ENCODE measurements around the gene GPC4.

GPC4 gene

DNA sequence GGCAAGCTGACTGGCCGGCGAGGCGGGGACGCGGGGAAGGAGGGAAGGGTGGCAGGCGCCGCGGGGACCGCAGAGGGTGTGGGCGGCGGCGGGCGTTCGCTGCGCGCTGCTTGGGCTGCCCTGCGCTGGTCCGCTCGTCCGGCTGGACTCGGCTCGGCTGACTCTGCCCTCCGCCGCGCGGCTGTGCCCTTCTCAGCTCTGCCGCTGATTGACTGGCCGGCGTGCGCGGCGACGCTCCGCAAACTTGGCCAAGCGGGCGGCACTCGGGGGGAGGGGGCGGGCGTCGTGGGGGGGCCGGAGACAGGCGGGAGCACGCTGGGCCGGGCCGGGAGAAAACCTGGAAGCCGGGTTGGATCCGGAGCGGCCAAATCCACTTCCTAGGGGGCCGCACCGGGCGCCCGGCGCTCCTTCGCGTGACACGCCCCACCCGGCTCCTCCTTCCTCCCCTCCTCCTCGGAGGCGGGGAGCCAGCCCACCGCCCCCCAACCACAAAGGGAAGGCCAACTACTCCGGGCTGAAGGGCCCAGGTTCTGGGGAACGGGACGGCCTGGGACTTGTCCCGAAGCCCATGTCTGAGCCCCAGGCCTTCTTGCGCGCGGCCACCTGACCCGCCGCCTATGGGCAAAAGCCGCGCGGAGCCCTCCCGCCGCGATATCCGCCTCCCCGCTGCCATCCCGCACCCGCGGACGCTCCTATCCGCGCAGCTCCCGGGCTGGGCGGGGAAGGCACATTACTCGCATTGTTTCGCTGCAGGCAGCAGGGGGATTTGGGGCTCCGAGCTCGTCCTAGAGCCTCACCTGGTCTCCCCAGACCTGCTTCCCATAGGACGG lies at the start of gene GPC4:
Gene GPC4 (minus strand): TSS at position 214 of the 830 bp plus-strand sequence. CDS start 524 bp downstream, outside the sequence.
- DNase-seq (ENCODE audit: low read depth in 2 of 3, low spot score in 2 of 3), result no peak

DNA sequence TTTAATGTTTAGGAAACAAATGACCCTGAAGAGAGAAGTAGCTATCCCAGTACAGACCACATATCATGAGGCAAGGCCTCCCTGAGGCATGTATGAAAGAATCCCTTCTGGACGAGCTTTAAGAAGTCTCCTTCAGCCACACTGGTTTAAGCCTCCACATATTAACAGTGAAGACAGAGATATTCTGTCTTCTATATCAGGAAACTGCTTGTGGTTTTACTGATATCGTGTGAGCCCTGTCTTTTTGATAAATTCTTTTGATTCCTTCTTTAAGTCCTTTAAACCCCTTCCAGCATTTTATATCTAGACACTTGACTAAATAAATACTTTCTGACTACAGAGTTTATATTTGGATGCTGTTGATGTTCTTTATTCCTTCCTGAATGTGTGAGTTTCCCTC lies 45.9 kb upstream of the GPC4 start:
- no peak for DNase-seq (ENCODE audit: low read depth in 2 of 3, low spot score in 2 of 3)

DNA sequence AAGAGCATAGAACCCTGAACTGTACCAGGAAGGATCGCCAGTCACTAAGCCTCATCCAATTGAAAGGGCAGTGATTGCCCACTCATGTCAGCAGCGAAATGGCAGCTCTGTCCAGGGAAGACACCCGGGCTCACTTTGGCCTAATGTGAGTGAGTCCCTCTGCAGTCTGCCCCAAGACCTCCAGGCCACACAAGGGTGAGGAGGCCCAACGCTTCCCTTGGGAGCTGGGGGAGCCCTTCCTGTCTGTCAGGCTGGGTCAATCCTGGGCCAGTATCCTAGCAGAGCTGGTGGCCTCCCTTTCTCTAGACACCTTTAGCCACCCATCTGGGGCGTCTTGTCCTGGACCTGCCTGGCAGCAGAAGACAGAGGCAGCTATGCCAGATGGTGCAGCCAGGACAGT lies 39.6 kb upstream of the GPC4 start:
- no peak for DNase-seq (ENCODE audit: low read depth in 2 of 3, low spot score in 2 of 3)

DNA sequence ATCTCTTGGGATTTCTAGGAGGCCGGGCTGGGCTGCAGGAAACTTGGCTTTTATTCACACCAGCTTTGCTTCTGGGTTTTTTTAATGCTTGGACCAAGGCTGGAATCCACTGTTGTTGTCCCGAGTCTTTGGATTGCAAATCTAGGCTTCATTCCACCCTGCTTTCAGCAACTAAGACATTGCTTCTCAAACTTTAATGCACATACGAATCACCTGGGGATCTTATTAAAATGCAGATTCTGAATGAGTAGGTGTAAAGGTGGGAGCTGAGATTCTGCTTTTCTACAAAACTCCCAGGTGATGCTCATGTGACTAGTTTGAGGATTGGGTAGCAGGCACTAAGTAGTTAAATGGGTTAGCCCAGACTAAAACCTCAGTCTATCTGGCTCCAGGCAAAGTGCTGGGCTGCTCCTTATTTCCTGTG lies 39.2 kb upstream of the GPC4 start:
- no peak for DNase-seq (ENCODE audit: low read depth in 2 of 3, low spot score in 2 of 3)

DNA sequence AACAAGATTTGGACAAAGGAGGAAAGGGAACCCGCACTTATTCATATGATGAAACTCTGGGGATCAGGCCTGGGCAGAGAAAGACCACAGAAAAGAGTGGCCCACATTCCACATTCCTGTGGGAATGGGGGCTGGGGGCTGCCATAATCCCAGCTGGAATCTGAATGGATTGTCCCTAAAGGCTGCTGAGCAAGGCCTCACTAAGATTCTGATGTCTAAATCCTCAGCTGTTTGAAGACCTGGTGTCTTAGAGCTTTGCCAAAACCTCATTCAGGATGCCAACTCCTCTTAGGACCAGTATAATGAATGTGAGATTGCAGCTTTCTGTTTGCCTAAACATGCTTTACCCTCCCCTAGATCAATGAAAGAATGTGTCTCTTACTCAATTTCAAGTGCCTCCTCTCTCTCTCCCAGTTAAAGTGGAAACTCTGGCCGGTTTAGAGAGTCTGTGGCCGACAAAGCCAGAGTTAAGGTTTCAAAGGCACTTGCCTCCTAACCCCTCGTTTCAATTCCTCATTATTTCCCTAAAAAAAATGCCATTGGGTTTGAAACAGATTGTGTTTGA lies 33.3 kb upstream of the GPC4 start:
- DNase-seq (ENCODE audit: low read depth in 2 of 3, low spot score in 2 of 3), result no peak

DNA sequence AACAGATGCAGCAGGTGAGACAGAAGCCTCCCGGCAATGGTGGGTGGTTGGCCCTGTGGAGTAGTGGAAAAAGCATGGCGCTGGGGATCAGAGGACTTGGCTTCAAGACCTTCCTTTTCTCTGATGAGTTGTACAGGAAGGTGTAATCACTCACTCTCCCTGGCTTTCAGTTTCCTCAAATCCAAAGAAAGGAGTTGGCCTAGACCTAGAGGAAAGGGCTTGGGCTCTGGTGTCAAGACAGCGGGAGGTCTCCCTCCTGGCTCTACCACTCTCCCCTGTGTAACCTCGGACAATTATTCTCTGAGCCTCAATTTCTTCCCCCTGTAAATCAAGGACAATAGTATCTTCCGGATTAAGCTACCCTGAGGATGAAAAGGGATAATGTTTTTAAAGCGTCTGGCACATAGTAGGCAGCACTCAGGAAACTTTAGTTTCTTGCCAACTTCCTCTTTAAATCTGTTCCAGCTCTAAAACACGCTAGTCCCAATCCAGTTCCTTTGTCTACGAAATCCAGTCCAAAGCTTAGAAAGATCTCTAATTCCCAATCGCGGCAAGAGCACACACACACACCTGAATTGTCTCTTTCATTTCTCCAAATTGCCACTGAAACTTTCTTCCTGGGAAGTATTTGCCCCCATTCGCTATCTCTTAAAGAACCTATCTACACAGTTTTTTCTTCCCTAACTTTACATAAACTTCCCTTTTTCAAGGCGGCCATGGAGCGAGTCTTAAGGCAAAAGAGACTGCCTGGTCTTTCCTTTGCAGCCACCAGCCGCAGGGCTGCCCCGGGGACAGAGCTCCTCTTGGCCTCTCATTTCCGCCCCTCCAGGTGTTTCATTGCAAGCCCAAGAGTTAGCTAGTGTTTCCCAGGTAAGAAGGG lies 29.9 kb upstream of the GPC4 start:
- DNase-seq (ENCODE audit: low read depth in 2 of 3, low spot score in 2 of 3), result no peak

DNA sequence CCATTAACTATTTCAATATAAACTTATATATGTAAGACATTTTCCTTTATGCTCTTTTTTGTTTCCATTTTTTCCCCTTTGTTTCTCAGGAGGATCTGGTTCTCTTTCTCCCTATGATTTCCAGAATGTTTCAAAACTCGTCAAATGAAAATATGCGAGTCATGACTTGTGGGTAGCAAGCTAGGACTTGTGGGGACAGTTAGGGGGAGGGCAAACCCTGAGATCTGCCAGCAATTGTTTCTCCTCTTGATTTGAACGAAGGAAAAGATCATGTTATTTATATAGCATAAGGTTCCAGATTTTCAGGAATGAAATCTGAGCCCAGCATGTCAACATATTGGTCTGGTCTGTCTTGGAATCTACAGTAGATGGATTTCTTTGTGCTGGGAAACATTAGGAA lies 28.9 kb upstream of the GPC4 start:
- DNase-seq (ENCODE audit: low read depth in 2 of 3, low spot score in 2 of 3), result no peak

DNA sequence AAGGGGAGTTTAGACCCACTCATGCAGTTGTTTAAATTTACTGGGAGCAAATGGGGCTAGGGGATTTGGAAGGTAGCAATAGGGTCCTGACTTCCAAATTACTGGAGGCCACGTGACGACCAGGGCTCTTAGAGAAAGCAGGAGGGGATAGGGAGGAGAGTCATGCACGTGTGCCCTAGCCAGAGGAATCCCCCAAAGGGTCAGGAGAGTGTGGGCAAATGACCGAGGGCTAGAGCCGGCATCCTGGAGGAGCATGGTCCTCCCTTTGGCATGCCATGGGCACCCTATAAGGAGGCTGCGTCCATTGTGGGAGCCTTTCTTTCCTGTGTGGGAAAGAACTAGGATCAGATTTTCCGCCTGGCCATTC lies 25.5 kb upstream of the GPC4 start:
- no peak for DNase-seq (ENCODE audit: low read depth in 2 of 3, low spot score in 2 of 3)

DNA sequence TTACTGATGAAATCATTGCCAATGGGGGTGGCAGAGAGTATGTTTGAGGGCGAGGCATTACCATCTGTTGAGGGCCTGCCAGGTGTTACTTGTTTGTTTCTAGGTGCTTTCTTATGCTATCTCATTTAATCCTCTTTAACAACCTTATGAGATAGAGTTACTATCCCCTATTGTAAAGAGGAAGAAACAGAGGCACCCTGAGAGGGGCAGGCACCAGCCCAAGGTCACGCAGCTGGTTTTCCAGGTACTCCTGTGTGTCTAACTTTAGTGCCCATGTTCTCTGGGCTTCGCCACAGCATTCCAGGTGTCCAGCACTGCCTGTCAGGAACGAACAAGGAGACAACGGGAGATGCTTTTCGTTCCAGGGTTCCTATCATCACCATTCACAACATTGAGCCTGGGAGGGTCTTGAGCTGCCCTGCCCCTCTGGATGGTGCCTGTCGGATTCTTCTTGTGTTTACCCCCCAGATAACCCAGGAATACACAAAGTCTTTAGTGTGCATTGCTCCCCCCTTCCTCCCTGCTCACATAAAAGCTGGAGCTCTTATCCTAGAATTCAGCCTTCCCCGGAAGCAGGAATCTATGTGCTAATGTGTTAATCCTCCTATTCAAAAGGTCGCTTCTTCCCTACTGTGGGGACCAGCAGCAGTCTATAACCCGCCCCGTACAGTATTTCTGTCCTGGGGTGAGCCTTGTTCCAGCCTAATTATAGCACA lies 24.9 kb upstream of the GPC4 start:
- no peak for DNase-seq (ENCODE audit: low read depth in 2 of 3, low spot score in 2 of 3)

DNA sequence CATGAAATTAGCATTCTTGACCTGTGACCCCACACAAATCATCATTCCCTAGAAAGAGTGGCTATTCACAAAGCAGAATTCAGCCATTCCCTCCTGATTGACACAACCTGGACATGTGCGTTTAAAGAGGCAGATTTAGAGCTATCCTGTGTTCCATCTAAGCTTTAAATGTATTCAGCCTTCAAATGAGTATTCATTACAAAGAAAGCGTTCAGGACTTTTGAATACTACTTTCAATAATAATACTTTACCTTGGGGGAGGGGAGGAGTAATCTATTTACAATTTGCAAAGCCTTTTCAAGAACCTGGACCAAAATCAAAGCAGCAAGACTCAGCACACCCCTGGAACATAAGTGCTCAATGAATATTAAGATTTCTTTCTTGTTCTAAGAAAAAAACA lies 22.5 kb upstream of the GPC4 start:
- DNase-seq (ENCODE audit: low read depth in 2 of 3, low spot score in 2 of 3), result no peak

DNA sequence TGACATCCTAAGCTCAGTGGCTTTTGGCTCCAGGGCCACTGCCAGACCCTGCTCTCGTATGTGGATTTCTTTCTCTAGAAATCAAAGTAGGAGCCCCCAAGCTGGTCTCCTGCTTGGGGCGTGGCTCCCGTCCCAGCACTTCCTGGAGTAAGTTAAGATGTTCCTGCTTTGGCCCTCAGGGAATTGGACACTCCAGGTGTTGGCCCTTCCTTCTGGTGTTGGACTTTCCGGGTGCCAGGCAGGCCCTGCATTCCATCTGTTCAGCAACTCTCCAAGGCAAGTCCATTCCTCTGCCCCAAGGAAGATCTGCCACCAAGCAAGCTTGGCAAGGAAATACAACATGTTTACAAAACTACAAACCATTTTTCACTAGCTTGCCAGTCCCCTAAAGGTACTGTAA lies 22.1 kb upstream of the GPC4 start:
- DNase-seq (ENCODE audit: low read depth in 2 of 3, low spot score in 2 of 3), result no peak

DNA sequence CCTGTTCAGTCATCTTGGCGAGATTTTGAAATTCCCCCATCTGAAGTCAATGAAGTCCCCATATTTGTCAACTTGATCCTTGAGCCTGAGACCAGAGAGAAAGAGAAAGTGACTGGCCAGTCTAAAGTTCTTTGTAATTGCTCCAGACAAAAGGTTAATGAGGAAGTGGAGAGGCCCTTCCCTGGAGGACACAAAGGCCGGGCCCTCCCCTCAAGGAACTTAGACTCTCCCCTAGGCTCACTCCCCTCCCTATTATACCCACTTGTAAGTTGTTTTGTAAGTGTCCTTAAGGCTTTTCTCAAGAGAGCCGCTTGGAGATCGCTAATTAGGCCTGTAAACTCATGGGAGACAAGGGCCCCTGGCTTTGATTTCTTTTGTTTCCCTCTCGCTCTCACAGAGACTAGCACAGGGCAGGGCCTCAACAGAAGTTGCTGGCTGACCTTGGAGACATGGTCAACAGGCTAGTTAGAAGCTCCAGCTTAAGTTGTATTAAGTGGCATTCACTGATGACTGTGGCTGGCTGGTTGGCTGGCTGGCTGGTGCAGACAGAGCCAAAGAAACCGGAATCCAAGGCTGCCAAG lies 20.3 kb upstream of the GPC4 start:
- DNase-seq (ENCODE audit: low read depth in 2 of 3, low spot score in 2 of 3), result no peak

DNA sequence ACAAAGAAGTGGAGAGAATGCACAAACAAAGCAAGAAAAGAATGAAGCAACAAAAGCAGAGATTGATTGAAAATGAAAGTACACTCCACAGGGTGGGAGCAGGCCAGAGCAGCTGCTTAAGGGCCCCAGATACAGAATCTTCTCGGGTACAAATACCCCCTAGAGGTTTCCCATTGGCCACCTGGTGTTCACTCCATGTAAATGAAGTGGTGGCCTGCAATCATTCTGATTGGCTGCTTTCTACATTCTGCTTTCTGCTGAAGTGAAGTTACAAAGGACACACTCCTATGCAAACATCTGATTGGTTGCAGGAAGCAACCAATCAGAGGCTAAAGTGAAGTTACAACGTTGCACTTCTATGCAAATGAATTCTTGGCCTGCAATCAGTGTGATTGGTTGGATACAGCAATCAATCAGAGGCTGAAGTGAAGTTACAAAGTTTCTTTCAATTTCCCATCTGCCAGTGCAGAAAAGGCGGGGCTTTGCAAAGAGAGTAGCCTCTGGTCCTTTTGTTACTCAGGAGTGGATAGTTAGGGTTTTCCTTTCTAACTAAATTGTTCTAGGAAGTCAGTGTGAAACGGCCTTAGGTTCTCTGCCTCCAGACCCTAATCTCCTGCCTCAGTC lies 19.0 kb upstream of the GPC4 start:
- no peak for DNase-seq (ENCODE audit: low read depth in 2 of 3, low spot score in 2 of 3)

DNA sequence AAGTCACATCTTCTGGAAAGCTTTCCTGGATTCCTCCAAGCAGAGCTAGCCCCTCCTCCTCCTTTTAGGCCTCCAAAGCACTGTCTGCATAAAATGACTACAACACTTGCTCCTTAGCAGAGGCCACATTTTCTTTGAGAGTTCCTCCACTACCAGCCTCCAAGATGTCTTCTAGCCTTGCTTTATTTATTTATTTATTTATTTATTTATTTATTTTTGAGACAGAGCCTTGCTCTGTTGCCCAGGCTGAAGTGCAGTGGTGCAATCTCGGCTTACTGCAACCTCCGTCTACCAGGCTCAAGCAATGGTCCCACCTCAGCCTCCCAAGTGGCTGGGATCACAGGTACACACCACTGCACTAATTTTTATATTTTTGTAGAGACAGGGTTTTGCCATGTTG lies 4.6 kb upstream of the GPC4 start:
- no peak for DNase-seq (ENCODE audit: low read depth in 2 of 3, low spot score in 2 of 3)

DNA sequence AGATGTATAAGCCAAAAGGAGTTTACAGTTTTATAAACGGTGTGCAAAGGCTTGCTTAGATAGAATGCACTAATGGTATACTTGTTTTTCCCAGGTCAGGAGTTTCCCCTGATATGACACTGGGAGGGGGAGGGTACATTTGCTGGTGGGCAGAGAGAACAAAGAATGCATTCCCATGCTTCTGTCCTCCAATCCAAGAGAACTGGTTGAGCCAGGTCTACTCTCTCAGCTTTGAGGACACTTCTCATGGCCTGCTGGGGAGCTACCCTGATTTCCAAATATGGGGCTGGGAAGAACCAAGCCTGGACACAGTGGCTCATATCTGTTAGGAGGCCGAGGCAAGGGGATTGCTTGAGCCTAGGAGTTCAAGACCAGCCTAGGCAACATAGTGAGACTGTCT lies 3.3 kb upstream of the GPC4 start:
- DNase-seq (ENCODE audit: low read depth in 2 of 3, low spot score in 2 of 3), result no peak

DNA sequence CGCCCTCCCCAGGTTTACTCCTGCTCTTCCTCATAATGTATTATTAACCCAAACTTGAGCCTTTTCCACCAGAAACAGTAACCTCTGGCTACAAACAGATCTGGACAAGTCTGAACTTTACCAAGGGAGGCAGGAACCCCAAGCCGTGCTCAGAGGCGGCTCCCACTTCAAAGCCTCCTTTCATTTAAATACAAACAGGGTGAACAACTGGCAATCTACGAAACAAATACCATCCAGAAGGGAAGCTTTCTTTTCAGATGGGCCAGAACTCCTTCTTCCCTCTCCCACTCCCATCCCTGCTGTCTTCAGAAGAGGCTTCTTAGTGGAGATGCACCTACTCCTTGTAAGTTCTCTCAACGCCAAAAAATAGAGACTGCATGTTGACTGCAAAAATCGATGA lies 2.1 kb upstream of the GPC4 start:
- DNase-seq (ENCODE audit: low read depth in 2 of 3, low spot score in 2 of 3), result no peak

DNA sequence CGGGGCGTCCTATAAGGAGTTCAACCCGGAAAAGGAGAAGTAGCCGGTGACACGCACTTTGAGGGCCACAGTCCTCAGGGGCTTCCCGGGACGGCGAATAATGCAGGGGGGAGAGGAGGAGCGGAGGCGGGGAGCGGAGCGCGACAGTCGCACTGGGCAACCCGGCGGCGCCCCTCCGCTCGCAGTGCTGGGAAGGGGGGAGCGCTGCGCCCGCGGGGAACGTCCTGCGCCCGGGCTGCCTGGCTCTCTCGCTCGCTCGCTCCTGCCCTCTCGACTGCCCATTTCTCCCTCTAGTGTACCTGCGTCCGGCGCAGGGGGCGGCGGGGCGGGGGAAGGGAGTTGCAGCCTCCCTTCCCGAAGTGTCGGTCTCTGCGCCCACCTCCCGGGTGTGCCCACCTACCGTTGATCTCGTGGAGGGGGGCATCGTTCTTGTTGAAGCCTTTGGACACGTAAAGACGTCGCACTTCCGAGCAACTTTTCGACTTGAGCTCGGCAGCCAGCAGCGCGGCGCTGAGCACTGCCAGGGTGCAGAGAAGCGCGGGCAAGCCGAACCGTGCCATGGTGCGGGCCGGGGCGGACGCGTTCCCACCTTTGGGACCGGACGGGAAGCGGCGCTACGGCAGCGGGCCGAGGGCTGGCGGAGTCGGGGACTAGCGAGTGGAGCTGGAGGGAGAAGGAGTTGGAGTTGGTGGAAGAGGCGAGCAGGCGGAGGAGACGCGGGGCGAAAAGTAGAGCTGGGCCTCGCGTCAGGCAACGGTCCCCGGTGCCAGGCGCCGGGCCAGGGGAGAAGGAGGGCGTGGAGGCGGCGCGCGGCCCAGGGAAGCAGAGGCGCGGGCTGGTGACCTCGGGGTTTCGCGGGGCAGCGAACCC lies 648 bp downstream of the GPC4 start:
- DNase-seq (ENCODE audit: low read depth in 2 of 3, low spot score in 2 of 3), result no peak

DNA sequence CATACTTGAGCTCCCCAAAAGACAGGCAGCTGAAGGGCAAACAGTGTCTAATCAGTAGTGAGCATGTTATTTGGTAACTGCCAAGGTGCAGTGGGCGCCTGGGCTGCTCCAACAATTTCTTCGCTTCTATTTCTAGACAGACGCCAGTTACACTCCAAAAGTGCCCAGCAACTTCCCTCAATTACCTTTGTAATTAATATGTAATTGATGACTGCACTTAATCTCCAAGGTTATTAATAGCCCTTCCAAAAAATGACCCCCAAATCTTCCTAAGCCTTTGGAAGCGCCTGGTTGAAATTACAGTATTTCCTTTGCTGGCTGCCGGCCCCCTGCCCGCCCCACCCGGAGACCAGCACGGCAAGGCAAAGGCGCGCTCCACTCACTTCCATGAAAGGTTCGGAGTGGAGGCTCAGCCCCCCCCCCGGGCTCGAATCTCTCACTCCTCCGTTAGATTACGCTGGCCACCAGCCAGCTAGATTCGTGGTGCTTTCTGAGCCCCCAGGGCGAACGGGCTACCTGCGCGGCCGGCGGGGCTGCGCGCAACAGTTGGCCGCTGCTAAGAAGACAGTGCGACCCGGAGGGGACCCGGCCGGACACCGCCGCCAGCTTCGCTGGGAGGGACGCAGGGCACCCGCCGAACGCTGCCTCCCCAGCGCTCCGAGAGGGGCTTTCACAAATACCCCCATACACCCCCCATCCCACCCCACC lies 1.9 kb downstream of the GPC4 start:
- no peak for DNase-seq (ENCODE audit: low read depth in 2 of 3, low spot score in 2 of 3)

DNA sequence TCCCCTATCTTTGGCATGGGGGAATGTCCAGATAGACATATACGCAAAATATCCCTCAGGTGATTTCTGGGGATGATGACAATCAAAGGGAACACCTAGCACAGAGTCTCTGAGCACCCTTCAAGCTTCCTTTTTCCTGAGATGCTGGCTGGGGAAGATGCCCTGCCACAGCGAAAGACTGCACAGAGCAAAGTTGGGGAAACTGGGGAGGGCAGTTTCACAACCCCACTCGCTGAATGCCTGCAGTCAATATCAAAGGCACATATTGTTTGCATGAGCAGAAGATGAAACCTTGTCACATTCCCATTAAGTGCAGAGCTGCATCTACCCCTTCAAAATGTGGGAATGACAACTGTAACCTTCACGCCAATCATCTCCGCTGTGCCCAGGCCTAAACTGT lies 2.6 kb downstream of the GPC4 start:
- no peak for DNase-seq (ENCODE audit: low read depth in 2 of 3, low spot score in 2 of 3)

Data from activated CD8-positive, alpha-beta memory T cell treated with anti-CD3 and anti-CD28 coated beads for 48 hours (primary cell).